GM23248 (cell line): ENCODE data around the gene OR2C3. TPM values are rescaled to one million over a fixed set of nuclear protein-coding genes. Genes with fewer than 3 reads are reported as not detected.
A peak's percentile ranks its signal among the peaks of the same experiment; 100 is the strongest.

Experiments
- DNase-seq: peaks from one replicate; pipeline ENCODE4 v3.0.0-alpha.2; 2015
- H2AFZ ChIP-seq: fragments of 200-600 bp; sonication (generic); 2 replicates; pipeline ENCODE4 v1.6.1; 2016; ENCODE audit warnings: antibody characterized with exemption
- H3F3A ChIP-seq: fragments of 200-600 bp; sonication (generic); 2 replicates; pipeline ENCODE4 v1.6.1; 2016; ENCODE audit warnings: mild to moderate bottlenecking, antibody characterized with exemption, mixed run types; ENCODE audit not compliant: insufficient read depth
- H3K27ac ChIP-seq: fragments of 200-600 bp; sonication (generic); 2 replicates; pipeline ENCODE4 v1.5.1; 2016; ENCODE audit warnings: mild to moderate bottlenecking
- H3K27me3 ChIP-seq: fragments of 200-600 bp; sonication (generic); replicated peaks from 2 replicates; pipeline ENCODE4 v1.6.1; 2016; ENCODE audit warnings: mild to moderate bottlenecking; ENCODE audit not compliant: insufficient read depth
- H3K36me3 ChIP-seq: fragments of 200-600 bp; sonication (generic); 2 replicates; pipeline ENCODE4 v1.6.1; 2016; ENCODE audit warnings: low read depth, mild to moderate bottlenecking
- H3K4me1 ChIP-seq: fragments of 200-600 bp; sonication (generic); 2 replicates; pipeline ENCODE4 v1.6.1; 2016; ENCODE audit warnings: mild to moderate bottlenecking; ENCODE audit not compliant: insufficient read depth
- H3K4me2 ChIP-seq: fragments of 200-600 bp; sonication (generic); one replicate; pipeline ENCODE4 v1.6.1; 2016; ENCODE audit warnings: mild to moderate bottlenecking; ENCODE audit not compliant: unreplicated experiment
- H3K4me3 ChIP-seq: fragments of 200-600 bp; sonication (generic); 2 replicates; pipeline ENCODE4 v1.5.1; 2016; ENCODE audit warnings: mild to moderate bottlenecking
- H3K79me2 ChIP-seq: fragments of 200-600 bp; sonication (generic); 2 replicates; pipeline ENCODE4 v1.6.1; 2016; ENCODE audit warnings: mild to moderate bottlenecking; ENCODE audit not compliant: insufficient read depth
- H3K9ac ChIP-seq: fragments of 200-600 bp; sonication (generic); 2 replicates; pipeline ENCODE4 v1.6.1; 2016; ENCODE audit warnings: mild to moderate bottlenecking
- H3K9me2 ChIP-seq: fragments of 200-600 bp; sonication (generic); 2 replicates; pipeline ENCODE4 v1.6.1; 2016; ENCODE audit warnings: mixed run types, mild to moderate bottlenecking, moderate library complexity; ENCODE audit not compliant: insufficient read depth
- H3K9me3 ChIP-seq: fragments of 200-600 bp; sonication (generic); one replicate; pipeline ENCODE4 v1.6.1; 2017; ENCODE audit warnings: low read depth
- H4K20me1 ChIP-seq: fragments of 200-600 bp; sonication (generic); 2 replicates; pipeline ENCODE4 v1.6.0; 2016; ENCODE audit not compliant: insufficient read depth
- EZH2 ChIP-seq: fragments of 200-600 bp; sonication (generic); IDR thresholded peaks from 2 replicates; pipeline ENCODE4 v1.6.1; 2018; ENCODE audit warnings: antibody characterized with exemption, mild to moderate bottlenecking; ENCODE audit not compliant: insufficient read depth, poor library complexity, severe bottlenecking
- EZH2phosphoT487 ChIP-seq: fragments of 200-600 bp; sonication (generic); IDR thresholded peaks from 2 replicates; pipeline ENCODE4 v1.6.1; 2018; ENCODE audit warnings: antibody characterized with exemption, moderate library complexity, mild to moderate bottlenecking, low read depth; ENCODE audit not compliant: insufficient read depth
- WGBS, 2 experiments: methylation state at CpG; one replicate each; pipeline ENCODE4 v1.1.6; 2015 to 2017; ENCODE audit warnings: low lambda C conversion rate in 2 of 2, low coverage in 1 of 2; ENCODE audit errors: missing lambda C conversion rate in 2 of 2; 5-methylcytosine and 5-hydroxymethylcytosine counted together
- in situ Hi-C: fragments of 300-500 bp; cut with MboI; formaldehyde crosslinking; loops from 2 replicates; pipeline ENCODE4 v1.15.0; 2020
- polyA plus RNA-seq: library from polyadenylated mRNA; unstranded; fragments of >200 nt; fragmentation: Nextera tagmentation; extraction: Ambion mirVana; gene quantifications from 2 replicates; pipeline ENCODE4 v1.2.1, GENCODE V29; 2016
- total RNA-seq: library from RNA; depleted of rRNA; stranded (reverse); fragments of >200 nt; shearing (Covaris generic); gene quantifications from 2 replicates; pipeline ENCODE4 v1.2.3, GENCODE V29; 2014

OR2C3 gene
- total and polyA plus RNA-seq, 2 experiments from 2014 or later = 0.22 TPM; not detected in 1

DNA sequence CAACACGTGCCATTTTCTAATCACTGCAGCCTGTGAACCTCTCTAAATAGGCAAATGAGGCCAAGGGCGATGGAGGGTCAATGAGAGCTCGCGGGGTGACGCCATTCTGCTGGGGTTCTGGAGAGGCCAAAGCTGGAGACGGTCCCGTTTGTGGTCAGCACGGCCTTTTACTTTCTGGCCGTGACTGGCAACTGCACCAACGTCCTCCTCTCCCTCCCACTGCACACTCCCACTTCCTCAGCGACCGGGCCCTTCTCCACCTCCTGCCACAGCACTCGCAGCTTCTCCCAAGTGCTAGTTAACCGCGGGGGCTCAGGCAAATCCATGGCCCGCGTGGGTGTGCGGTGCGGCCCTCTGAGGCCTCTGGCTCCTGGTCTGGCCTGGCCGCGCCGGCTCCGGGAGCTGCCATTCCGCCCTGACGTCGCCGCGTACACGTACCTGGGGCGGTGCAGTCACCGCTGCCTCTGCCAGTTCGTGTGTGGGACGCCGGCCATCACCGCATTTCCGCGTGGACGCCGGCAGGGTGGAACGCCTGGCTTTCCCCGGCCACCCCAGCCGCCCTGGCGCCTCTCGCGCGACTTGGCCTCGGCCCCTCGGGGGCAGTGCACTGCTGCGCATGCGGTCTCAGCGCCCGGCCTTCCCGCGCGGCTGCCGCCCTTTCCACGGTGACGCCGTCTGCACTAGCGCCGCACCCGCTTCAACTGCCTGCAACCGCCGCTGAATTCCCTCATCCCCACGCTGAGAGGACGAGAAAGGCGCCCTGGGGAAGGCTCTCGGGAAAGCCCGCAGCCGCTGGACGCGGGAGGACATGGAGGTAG lies 18.2 kb downstream of the OR2C3 start:
- Histone ChIP-seq H3K36me3 (no peaks in the 10 kb centered on the region), H3K4me1 (no peaks in the 10 kb centered on the region), H3K4me3 (no peak overlapping the region), H3K9me3 (no peaks in the 10 kb centered on the region), H3K4me2 (no peak overlapping the region), H2AFZ (no peak overlapping the region), H3K9me2 (no peaks in the 10 kb centered on the region), H3K79me2 (no peaks in the 10 kb centered on the region), H3F3A (no peaks in the 10 kb centered on the region), H3K27ac (no peak overlapping the region), H3K9ac (no peak overlapping the region), H3K27me3 (no peaks in the 10 kb centered on the region), H4K20me1 (no peaks in the 10 kb centered on the region)
- DNase-seq = no peak
- WGBS, 2 experiments = 26 to 28% methylated on average over 62 to 71 of the region's 72 CpGs
- TF ChIP-seq EZH2phosphoT487 = no peak
- TF ChIP-seq EZH2 = no peak
- in situ Hi-C loops = no loop called here

DNA sequence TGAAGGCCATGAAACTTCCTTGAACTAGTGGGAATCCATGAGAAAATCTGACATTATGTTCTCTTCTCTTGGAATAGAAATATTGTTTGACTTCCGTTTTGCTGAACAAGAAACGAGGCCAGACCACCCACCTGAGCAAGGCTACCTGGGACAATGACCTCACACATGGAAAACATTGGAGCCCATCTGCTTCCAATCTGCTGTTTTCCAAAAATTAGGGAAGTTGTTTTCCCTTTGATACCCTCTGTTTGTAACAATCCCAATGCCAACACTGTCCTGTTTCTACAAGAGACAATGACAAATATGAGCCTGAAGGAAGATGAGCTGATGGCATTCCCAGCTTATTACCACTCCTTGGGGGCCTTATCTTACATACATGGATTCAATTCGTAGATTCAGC lies 29.4 kb downstream of the OR2C3 start:
- Histone ChIP-seq H3K27ac (no peak overlapping the region), H3K4me3 (no peak overlapping the region), H3K36me3 (no peaks in the 10 kb centered on the region), H3K4me1 (no peaks in the 10 kb centered on the region), H2AFZ (no peak overlapping the region), H3K9me2 (no peaks in the 10 kb centered on the region), H3K27me3 (no peaks in the 10 kb centered on the region), H3K9ac (no peak overlapping the region), H3K79me2 (no peaks in the 10 kb centered on the region), H3K4me2 (no peak overlapping the region), H3F3A (no peaks in the 10 kb centered on the region), H3K9me3 (no peaks in the 10 kb centered on the region), H4K20me1 (no peaks in the 10 kb centered on the region)
- TF ChIP-seq EZH2phosphoT487 = no peak
- no peak for DNase-seq
- in situ Hi-C loops = no loop called here
- 1 to 2% methylated on average over 3 of the region's 3 CpGs for WGBS, 2 experiments

DNA sequence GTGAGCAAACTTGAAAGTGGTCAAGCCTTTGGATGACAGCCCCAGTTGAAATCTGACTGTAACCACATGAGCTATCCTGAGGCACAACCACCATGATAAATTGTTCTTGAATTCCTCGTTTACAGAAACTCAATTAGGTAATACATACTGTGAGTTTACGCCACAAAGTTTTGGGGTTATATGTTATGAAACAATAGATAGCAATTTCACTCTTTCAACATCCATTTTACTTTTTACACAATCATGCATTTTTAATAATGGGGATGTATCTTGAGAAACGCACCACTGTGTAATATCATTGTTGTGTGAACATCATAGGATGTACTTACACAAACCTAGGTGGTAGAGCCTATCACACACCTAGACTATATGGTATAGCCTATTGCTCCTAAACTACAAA lies 35.4 kb downstream of the OR2C3 start:
- H3K9me2 ChIP-seq = no peaks in the 10 kb centered on the region
- WGBS, 2 experiments = 15 to 24% methylated on average over 3 of the region's 3 CpGs
- in situ Hi-C loops = no loop called here

DNA sequence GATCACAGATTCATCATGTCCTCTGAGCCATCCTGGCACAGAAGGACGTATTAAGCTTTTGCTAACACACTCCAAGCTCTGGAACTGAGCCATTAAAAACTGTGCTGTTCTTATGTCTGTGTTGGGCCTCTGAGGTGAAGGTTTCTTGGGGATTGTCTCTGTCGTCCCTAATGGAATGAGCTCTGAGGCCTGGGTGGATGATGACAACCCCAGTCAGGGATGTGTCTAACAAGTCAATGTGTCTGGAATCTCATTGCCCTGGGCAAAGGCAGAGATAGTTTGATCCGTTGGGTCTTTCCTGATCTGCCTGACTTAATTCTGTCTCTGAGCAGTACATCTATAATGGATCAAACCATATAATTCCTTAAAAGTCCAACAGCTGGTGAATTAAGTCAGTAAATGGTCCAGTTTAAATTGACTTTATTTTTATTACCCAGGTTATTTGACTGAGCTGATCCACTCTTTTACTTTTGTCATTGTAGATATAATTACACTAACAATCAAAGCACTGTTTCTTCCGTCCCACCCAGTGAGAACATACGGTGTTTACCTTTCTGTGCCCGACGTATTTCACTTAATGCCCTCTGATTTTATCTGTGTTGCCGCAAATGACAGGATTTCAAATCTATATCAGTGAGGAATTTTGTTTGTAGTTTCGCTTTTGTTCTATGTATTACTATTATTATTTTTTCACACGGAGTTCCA lies 39.5 kb downstream of the OR2C3 start:
- Histone ChIP-seq H3K27ac (no peak overlapping the region), H3K27me3 (no peaks in the 10 kb centered on the region), H4K20me1 (no peaks in the 10 kb centered on the region), H3K9me2 (no peaks in the 10 kb centered on the region), H3K4me1 (no peaks in the 10 kb centered on the region), H3K79me2 (no peaks in the 10 kb centered on the region), H3K9ac (no peak overlapping the region), H3F3A (no peaks in the 10 kb centered on the region), H3K4me3 (no peak overlapping the region), H3K36me3 (no peaks in the 10 kb centered on the region), H2AFZ (no peak overlapping the region), H3K4me2 (no peak overlapping the region), H3K9me3 (no peaks in the 10 kb centered on the region)
- WGBS, 2 experiments = 35 to 40% methylated on average over 10 of the region's 10 CpGs
- in situ Hi-C loops = no loop called here
- peak; percentile 3 for DNase-seq
- no peak for TF ChIP-seq EZH2phosphoT487

More for the DNA sequence above, 35.4 kb downstream of the OR2C3 start:
- no peaks in the 10 kb centered on the region for H3F3A ChIP-seq
- H3K27ac ChIP-seq = no peak overlapping the region
- no peak overlapping the region for H3K4me3 ChIP-seq
- no peak for DNase-seq
- no peak overlapping the region for H3K4me2 ChIP-seq
- H3K4me1 ChIP-seq = no peaks in the 10 kb centered on the region
- H3K9ac ChIP-seq = no peak overlapping the region
- no peaks in the 10 kb centered on the region for H3K36me3 ChIP-seq
- no peaks in the 10 kb centered on the region for H3K9me3 ChIP-seq
- H4K20me1 ChIP-seq = no peaks in the 10 kb centered on the region
- H3K27me3 ChIP-seq = no peaks in the 10 kb centered on the region
- no peak overlapping the region for H2AFZ ChIP-seq
- TF ChIP-seq EZH2phosphoT487 (no peak), EZH2 (no peak)
- H3K79me2 ChIP-seq = no peaks in the 10 kb centered on the region
